ENCODE results near the gene MSMO1. TPM values are rescaled to one million over a fixed set of nuclear protein-coding genes. Genes with fewer than 3 reads are reported as not detected.

The MSMO1 gene
- total and polyA plus RNA-seq, 10 of the 15 experiments (the other 5 are each of a cell fraction or from before 2014, with no cell fraction given): 63.6 to 168 (median 105) TPM

GRCh38 chr4:165299399-165300060 lies 27.9 kb upstream of the MSMO1 start:
- SMC1A ChIA-PET (ENCODE audit: uncharacterized antibody, unreplicated experiment): interaction anchor here (0.9 to 1.6 kb wide), 4 partner anchors 9 to 90 kb away, joined by 4 to 7 read pairs (median 6); no protein-coding TSS in a partner anchor
- TF ChIP-seq ASH2L (IDR thresholded peaks at IDR 0.05; ENCODE audit: borderline replicate concordance, low read depth) (no peak), SIX5 (IDR thresholded peaks at IDR 0.05; ENCODE audit: low read depth, low read length, severe bottlenecking) (no peak), ZBTB40 (IDR thresholded peaks at IDR 0.05; ENCODE audit: borderline replicate concordance) (no peak), E2F8 (IDR thresholded peaks at IDR 0.05; ENCODE audit: low read depth, partially characterized antibody) (no peak), RUNX3 (IDR thresholded peaks at IDR 0.05; ENCODE audit: low read length) (no peak), PML (IDR thresholded peaks at IDR 0.05; ENCODE audit: low read length) (no peak), ESRRA (IDR thresholded peaks at IDR 0.05; ENCODE audit: low read length) (no peak)
- H2AFZ ChIP-seq (ENCODE audit: control insufficient read depth, low read depth, low read length): no peak overlapping the region
- POLR2A ChIA-PET: interaction anchor here (1.4 kb wide), 1 partner anchor 28 kb away, joined by 7 read pairs; the partner anchor contains the start of gene MSMO1
- no peak overlapping the region for H3K9ac ChIP-seq (ENCODE audit: control insufficient read depth, insufficient read depth, low read length)
- CTCF ChIA-PET: no interaction called here
- no peak overlapping the region for H3K27ac ChIP-seq (ENCODE audit: control insufficient read depth, insufficient read depth)
- H3K27me3 ChIP-seq (replicated peaks in 1 of 2; ENCODE audit: control insufficient read depth in 2 of 2, insufficient read depth in 2 of 2, low read length in 1 of 2): no peaks in the 10 kb centered on the region
- no peak for ATAC-seq
- no TSS peak for BruUV-seq (replicated peaks)
- RAD21 ChIA-PET (ENCODE audit: unreplicated experiment): interaction anchor here (1.1 kb wide), 1 partner anchor 91 kb away, joined by 3 read pairs; no protein-coding TSS in a partner anchor
- H3K9me3 ChIP-seq (replicated peaks; ENCODE audit: control insufficient read depth, insufficient read depth, low read length): no peaks in the 10 kb centered on the region
- in situ Hi-C loops (cut with MboI): no loop called here
- FAIRE-seq: no peak
- intact Hi-C loops (cut with micrococcal nuclease; ENCODE audit: unreplicated experiment): no loop called here
- no peak for DNase-seq (ENCODE audit: low read depth, low spot score)
- H3K79me2 ChIP-seq (ENCODE audit: control insufficient read depth, insufficient read depth, low read length): no peaks in the 10 kb centered on the region
- H3K4me2 ChIP-seq (ENCODE audit: control insufficient read depth, insufficient read depth): no peak overlapping the region
- H3K36me3 ChIP-seq (ENCODE audit: control insufficient read depth in 2 of 2, insufficient read depth in 2 of 2, low read length in 1 of 2): peaks cover 2 to 10% of the 10 kb centered on the region in 2 experiments; a peak in 3 of 4 replicates
- H3K4me1 ChIP-seq (ENCODE audit: control insufficient read depth, insufficient read depth, low read length): peaks cover 8% of the 10 kb centered on the region; the same call in 1 of the 2 replicates
- no peak overlapping the region for H3K4me3 ChIP-seq
- 96% methylated on average over 5 of the region's 5 CpGs for whole genome bisulfite sequencing (ENCODE audit: insufficient coverage, insufficient replicate concordance, low lambda C conversion rate, missing lambda C conversion rate)
- no peaks in the 10 kb centered on the region for H4K20me1 ChIP-seq (ENCODE audit: control insufficient read depth, insufficient read depth)

All from GM12878 (cell line).